ENCODE data around the gene FKBP11. TPM values are rescaled to one million over a fixed set of nuclear protein-coding genes. Genes with fewer than 3 reads are reported as not detected.
A peak's percentile ranks its signal among the peaks of the same experiment; 100 is the strongest.

FKBP11 gene
- total RNA-seq, 3 donors from 2014 or later = 16.9 to 41.3 (median 22.9) TPM

- Histone ChIP-seq H3K4me1 (ENCODE audit: low read depth) (peaks cover 31% of the 10 kb centered on the region), H3K4me3 (no peak overlapping the region), H3K36me3 (ENCODE audit: low read depth) (no peaks in the 10 kb centered on the region), H3K9me3 (no peaks in the 10 kb centered on the region)
- ATAC-seq = no peak
- intact Hi-C loops (cut with DNase I, micrococcal nuclease) = no loop called here
- DNase-seq = no peak
- TF ChIP-seq CTCF (IDR thresholded peaks at IDR 0.05) = no peak
Measured at GRCh38 chr12:48970702-48971334, 45.5 kb upstream of the FKBP11 start.

GRCh38 chr12:48969833-48970701, 44.8 kb upstream of the FKBP11 start:
- TF ChIP-seq CTCF (IDR thresholded peaks at IDR 0.05) = no peak
- DNase-seq = peak in 2 of 3 donors; percentile 51 to 59

DNA sequence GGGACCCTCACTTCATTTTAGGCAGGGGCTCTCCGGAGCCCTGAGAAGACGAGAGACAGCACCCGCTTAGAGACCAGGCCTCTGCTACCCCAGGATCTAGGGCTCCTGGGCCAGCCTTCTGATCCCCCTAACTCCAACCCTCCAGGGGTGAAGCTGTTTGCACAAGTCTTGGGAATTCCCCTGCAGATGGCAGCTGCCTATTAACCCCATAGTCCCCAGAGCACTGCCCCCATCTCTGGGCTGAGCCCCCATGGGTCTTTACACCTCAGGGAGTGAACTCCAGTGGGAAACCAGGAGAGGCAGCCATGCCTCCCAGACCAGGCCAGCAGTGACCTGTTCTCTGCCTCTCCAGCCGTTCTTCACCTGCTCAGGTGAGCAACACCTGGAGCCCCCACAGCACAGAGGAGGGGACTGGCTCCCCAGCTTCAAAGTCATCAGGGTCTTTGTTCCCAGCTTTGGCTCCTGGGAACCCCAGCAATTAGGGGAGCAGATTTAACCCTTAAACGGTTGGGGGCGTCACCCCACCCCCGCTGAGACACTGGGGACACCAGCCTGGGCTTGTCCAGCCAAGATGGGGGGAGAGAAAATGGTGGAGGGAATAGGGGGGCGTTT, 44.0 kb upstream of the FKBP11 start:
- intact Hi-C loops (cut with DNase I, micrococcal nuclease) = no loop called here
- Histone ChIP-seq H3K9me3 (no peaks in the 10 kb centered on the region), H3K4me3 (no peak overlapping the region), H3K4me1 (ENCODE audit: low read depth) (peaks cover 31% of the 10 kb centered on the region), H3K36me3 (ENCODE audit: low read depth) (no peaks in the 10 kb centered on the region)
- no peak for DNase-seq
- no peak for ATAC-seq
- TF ChIP-seq CTCF (IDR thresholded peaks at IDR 0.05) = no peak

More at GRCh38 chr12:48969833-48970701, 44.8 kb upstream of the FKBP11 start:
- peaks cover 31% of the 10 kb centered on the region for H3K4me1 ChIP-seq (ENCODE audit: low read depth)
- no peak overlapping the region for H3K4me3 ChIP-seq
- H3K36me3 ChIP-seq (ENCODE audit: low read depth) = no peaks in the 10 kb centered on the region
- intact Hi-C loops (cut with DNase I, micrococcal nuclease) = no loop called here
- H3K9me3 ChIP-seq = no peaks in the 10 kb centered on the region
- peak; percentile 65 for ATAC-seq

DNA sequence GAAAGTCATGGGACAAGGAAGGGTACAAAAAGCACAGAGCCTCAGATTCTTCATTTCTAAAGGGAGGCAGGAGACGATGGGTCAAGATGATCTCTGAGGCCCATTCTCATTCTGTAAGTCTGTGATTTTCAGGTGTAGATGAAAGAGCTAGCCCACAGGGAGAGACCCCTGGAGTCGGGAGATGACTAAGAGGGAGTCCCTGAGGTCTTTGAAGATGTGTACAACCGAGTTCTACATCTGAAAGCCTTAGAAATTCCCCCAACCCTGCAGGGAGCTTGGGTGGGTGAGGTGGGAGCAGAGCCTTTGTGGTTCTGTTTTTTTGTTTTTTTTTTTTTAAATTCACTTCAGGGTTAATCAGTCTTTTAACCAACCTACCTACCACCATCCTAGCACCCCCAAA, 43.2 kb upstream of the FKBP11 start:
- Histone ChIP-seq H3K4me3 (no peak overlapping the region), H3K9me3 (no peaks in the 10 kb centered on the region), H3K4me1 (ENCODE audit: low read depth) (peaks cover 29% of the 10 kb centered on the region), H3K36me3 (ENCODE audit: low read depth) (no peaks in the 10 kb centered on the region)
- TF ChIP-seq CTCF (IDR thresholded peaks at IDR 0.05) = no peak
- DNase-seq = no peak
- intact Hi-C loops (cut with DNase I, micrococcal nuclease) = no loop called here
- no peak for ATAC-seq

- no peak for ATAC-seq
- no peaks in the 10 kb centered on the region for H3K9me3 ChIP-seq
- peaks cover 29% of the 10 kb centered on the region for H3K4me1 ChIP-seq (ENCODE audit: low read depth)
- TF ChIP-seq CTCF (IDR thresholded peaks at IDR 0.05) = no peak
- intact Hi-C loops (cut with DNase I, micrococcal nuclease) = no loop called here
- H3K4me3 ChIP-seq = no peak overlapping the region
- no peak for DNase-seq
- H3K36me3 ChIP-seq (ENCODE audit: low read depth) = no peaks in the 10 kb centered on the region
Measured at GRCh38 chr12:48967991-48968390, 42.7 kb upstream of the FKBP11 start.
